ENCODE measurements around the gene LMF1.

DNA sequence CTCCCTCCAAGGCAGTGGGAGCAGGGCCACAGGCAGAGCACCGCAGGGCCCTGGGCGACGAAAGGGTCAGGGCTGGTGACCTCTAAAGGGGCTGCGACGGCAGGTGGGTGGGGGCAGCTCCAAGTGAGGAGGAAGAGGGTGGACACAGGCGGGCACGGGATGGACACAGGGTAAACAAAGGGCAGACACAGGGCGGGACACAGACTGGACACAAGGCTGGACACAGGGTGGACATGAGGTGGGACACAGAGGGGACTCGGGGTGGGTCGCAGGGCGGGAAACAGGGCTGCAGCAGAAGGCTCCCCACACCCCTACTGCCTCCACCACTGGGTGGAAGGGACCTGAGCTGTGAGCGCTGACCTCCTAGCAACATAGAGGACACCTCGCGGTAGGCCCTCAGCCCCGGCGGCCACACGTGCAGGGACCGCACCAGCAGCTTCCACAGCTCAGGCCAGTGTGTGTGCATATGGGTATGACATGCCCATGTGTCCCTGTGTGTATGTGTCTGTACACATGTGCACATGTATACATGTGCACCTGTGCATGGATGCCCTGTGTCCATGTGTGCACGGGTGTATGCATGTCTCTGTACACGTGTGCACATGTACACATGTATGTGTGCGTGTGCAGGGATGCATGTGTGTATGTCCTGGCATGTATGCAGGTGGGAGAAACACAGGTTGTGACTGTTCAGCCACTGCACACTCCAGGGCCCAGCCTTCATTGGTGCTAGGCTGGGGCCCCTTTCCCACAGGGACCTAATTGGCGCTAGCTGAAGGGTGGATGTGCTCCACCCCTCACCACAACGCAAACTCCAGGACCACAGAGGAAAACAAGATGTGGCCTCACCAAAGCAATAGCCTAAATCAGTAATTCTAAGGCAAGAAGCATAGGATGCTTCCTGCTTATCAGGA lies 7.6 kb downstream of the LMF1 start:
- TF ChIP-seq POLR2A (IDR thresholded peaks at IDR 0.05; ENCODE audit: insufficient read depth in 1 of 2, low read depth in 2 of 2, low read length in 2 of 2) (no peak), NR2F1 (CRISPR knock-in tag; IDR thresholded peaks at IDR 0.05) (no peak), ZNF230 (CRISPR knock-in tag; IDR thresholded peaks at IDR 0.05) (no peak), CHD2 (IDR thresholded peaks at IDR 0.05; ENCODE audit: low read depth, low read length) (no peak), ZNF816 (CRISPR knock-in tag; IDR thresholded peaks at IDR 0.05; ENCODE audit: borderline replicate concordance) (no peak), SOX6 (IDR thresholded peaks at IDR 0.05) (no peak), SOX6 (CRISPR knock-in tag; IDR thresholded peaks at IDR 0.05) (no peak), RAD21 (CRISPR knock-in tag; IDR thresholded peaks at IDR 0.05) (no peak), RXRB (CRISPR knock-in tag; IDR thresholded peaks at IDR 0.05; ENCODE audit: borderline replicate concordance) (no peak)
- TF ChIP-seq, protein P1, sequence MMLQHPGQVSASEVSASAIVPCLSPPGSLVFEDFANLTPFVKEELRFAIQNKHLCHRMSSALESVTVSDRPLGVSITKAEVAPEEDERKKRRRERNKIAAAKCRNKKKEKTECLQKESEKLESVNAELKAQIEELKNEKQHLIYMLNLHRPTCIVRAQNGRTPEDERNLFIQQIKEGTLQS (CRISPR knock-in tag; IDR thresholded peaks at IDR 0.05): no peak
- TF ChIP-seq, protein P2, sequence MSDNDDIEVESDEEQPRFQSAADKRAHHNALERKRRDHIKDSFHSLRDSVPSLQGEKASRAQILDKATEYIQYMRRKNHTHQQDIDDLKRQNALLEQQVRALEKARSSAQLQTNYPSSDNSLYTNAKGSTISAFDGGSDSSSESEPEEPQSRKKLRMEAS (IDR thresholded peaks at IDR 0.05): no peak
- TF ChIP-seq, protein P3, sequence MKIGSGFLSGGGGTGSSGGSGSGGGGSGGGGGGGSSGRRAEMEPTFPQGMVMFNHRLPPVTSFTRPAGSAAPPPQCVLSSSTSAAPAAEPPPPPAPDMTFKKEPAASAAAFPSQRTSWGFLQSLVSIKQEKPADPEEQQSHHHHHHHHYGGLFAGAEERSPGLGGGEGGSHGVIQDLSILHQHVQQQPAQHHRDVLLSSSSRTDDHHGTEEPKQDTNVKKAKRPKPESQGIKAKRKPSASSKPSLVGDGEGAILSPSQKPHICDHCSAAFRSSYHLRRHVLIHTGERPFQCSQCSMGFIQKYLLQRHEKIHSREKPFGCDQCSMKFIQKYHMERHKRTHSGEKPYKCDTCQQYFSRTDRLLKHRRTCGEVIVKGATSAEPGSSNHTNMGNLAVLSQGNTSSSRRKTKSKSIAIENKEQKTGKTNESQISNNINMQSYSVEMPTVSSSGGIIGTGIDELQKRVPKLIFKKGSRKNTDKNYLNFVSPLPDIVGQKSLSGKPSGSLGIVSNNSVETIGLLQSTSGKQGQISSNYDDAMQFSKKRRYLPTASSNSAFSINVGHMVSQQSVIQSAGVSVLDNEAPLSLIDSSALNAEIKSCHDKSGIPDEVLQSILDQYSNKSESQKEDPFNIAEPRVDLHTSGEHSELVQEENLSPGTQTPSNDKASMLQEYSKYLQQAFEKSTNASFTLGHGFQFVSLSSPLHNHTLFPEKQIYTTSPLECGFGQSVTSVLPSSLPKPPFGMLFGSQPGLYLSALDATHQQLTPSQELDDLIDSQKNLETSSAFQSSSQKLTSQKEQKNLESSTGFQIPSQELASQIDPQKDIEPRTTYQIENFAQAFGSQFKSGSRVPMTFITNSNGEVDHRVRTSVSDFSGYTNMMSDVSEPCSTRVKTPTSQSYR (CRISPR knock-in tag; IDR thresholded peaks at IDR 0.05; ENCODE audit: borderline replicate concordance): no peak

Measured in HepG2 (cell line).